Left ventricle myocardium inferior (tissue), 1 donor: ENCODE results near the gene KRT31. TPM values are rescaled to one million over a fixed set of nuclear protein-coding genes. Genes with fewer than 3 reads are reported as not detected.

Source experiments
- DNase-seq: peaks from one replicate; pipeline ENCODE4 v3.0.0-alpha.2; 2020
- H3K27ac ChIP-seq: fragments of 200-600 bp; replicated peaks from 2 replicates; pipeline ENCODE4 v1.8.0; 2021
- H3K27me3 ChIP-seq: fragments of 200-600 bp; 2 replicates; pipeline ENCODE4 v1.8.0; 2021; ENCODE audit warnings: low read depth
- H3K36me3 ChIP-seq: fragments of 200-600 bp; 2 replicates; pipeline ENCODE4 v1.8.0; 2021
- H3K4me1 ChIP-seq: fragments of 200-600 bp; 2 replicates; pipeline ENCODE4 v1.8.0; 2021
- H3K4me3 ChIP-seq: fragments of 200-600 bp; 2 replicates; pipeline ENCODE4 v1.8.0; 2021; ENCODE audit warnings: mild to moderate bottlenecking, moderate library complexity
- H3K9me3 ChIP-seq: fragments of 200-600 bp; replicated peaks from 2 replicates; pipeline ENCODE4 v1.8.0; 2021
- CTCF ChIP-seq: fragments of 200-600 bp; IDR thresholded peaks from 2 replicates; pipeline ENCODE4 v1.8.0; 2021; ENCODE audit warnings: antibody characterized with exemption, mild to moderate bottlenecking, borderline replicate concordance
- intact Hi-C: fragments of 100-400 bp; cut with micrococcal nuclease; formaldehyde crosslinking; loops from one replicate; pipeline ENCODE4 v1.11.0; 2022
- total RNA-seq: library from RNA; stranded (reverse); fragmentation: NEBNext Ultra II Directional; extraction: Animal tissue kit (Norgen Biotek cat#: 25700); gene quantifications from one replicate; pipeline ENCODE4 v1.2.1, GENCODE V29; 2021
- donor health status: DM: no; HTN: yes; CAD: no; lungs with severe emphysema.

Gene KRT31
- total RNA-seq, 1 donor from 2014 or later = not detected

GRCh38 chr17:41421617-41422016 is 24.2 kb upstream of the KRT31 start:
- no peak overlapping the region for H3K4me3 ChIP-seq
- peaks cover 5% of the 10 kb centered on the region for H3K4me1 ChIP-seq
- H3K27me3 ChIP-seq = peaks cover 56% of the 10 kb centered on the region
- no peak for TF ChIP-seq CTCF
- DNase-seq = no peak
- intact Hi-C loops = no loop called here
- H3K27ac ChIP-seq = no peak overlapping the region
- H3K36me3 ChIP-seq = no peaks in the 10 kb centered on the region
- no peaks in the 10 kb centered on the region for H3K9me3 ChIP-seq

- Histone ChIP-seq H3K4me1 (peaks cover 9% of the 10 kb centered on the region), H3K4me3 (no peak overlapping the region), H3K36me3 (no peaks in the 10 kb centered on the region), H3K27ac (no peak overlapping the region), H3K9me3 (no peaks in the 10 kb centered on the region), H3K27me3 (peaks cover 56% of the 10 kb centered on the region)
- no peak for DNase-seq
- intact Hi-C loops = no loop called here
- no peak for TF ChIP-seq CTCF
Measured at GRCh38 chr17:41421116-41421515, 23.7 kb upstream of the KRT31 start.

GRCh38 chr17:41420134-41420533 is 22.7 kb upstream of the KRT31 start:
- no peaks in the 10 kb centered on the region for H3K9me3 ChIP-seq
- no peak overlapping the region for H3K27ac ChIP-seq
- peaks cover 13% of the 10 kb centered on the region for H3K4me1 ChIP-seq
- H3K36me3 ChIP-seq = no peaks in the 10 kb centered on the region
- H3K4me3 ChIP-seq = no peak overlapping the region
- intact Hi-C loops = no loop called here
- TF ChIP-seq CTCF = no peak
- DNase-seq = no peak
- H3K27me3 ChIP-seq = peaks cover 49% of the 10 kb centered on the region

- Histone ChIP-seq H3K4me1 (peaks cover 13% of the 10 kb centered on the region), H3K4me3 (no peak overlapping the region), H3K27me3 (peaks cover 48% of the 10 kb centered on the region), H3K9me3 (no peaks in the 10 kb centered on the region), H3K36me3 (no peaks in the 10 kb centered on the region), H3K27ac (no peak overlapping the region)
- no peak for DNase-seq
- intact Hi-C loops = no loop called here
- TF ChIP-seq CTCF = no peak
Measured at GRCh38 chr17:41419716-41420115, 22.3 kb upstream of the KRT31 start.

GRCh38 chr17:41418116-41418860 is 20.9 kb upstream of the KRT31 start:
- H3K4me1 ChIP-seq = peaks cover 13% of the 10 kb centered on the region
- H3K27me3 ChIP-seq = peaks cover 38% of the 10 kb centered on the region
- H3K27ac ChIP-seq = no peak overlapping the region
- no peaks in the 10 kb centered on the region for H3K9me3 ChIP-seq
- DNase-seq = no peak
- no peak for TF ChIP-seq CTCF
- H3K4me3 ChIP-seq = no peak overlapping the region
- H3K36me3 ChIP-seq = no peaks in the 10 kb centered on the region
- intact Hi-C loops = no loop called here
